ENCODE data around the gene EBF3.

Gene EBF3

GRCh38 chr10:129963641-129964501 is at the start of gene EBF3:
Gene EBF3 (minus strand): TSS chr10:129964274. CDS start chr10:129963768, 506 bp downstream.
- DNase-seq (ENCODE audit: low spot score) = no peak

- DNase-seq (ENCODE audit: low spot score) = no peak
Measured at GRCh38 chr10:130013335-130014262, 49.5 kb upstream of the EBF3 start.

- DNase-seq (ENCODE audit: low spot score) = no peak
Measured at GRCh38 chr10:130012129-130012528, 48.1 kb upstream of the EBF3 start.

- DNase-seq (ENCODE audit: low spot score) = no peak
Measured at GRCh38 chr10:130010653-130011052, 46.6 kb upstream of the EBF3 start.

GRCh38 chr10:130009228-130009627 is 45.2 kb upstream of the EBF3 start:
- no peak for DNase-seq (ENCODE audit: low spot score)

GRCh38 chr10:130003787-130004613 is 39.9 kb upstream of the EBF3 start:
- DNase-seq (ENCODE audit: low spot score) = no peak

GRCh38 chr10:130003166-130003565 is 39.1 kb upstream of the EBF3 start:
- DNase-seq (ENCODE audit: low spot score) = no peak

GRCh38 chr10:130002606-130003005 is 38.5 kb upstream of the EBF3 start:
- DNase-seq (ENCODE audit: low spot score) = no peak

GRCh38 chr10:130000918-130001317 is 36.8 kb upstream of the EBF3 start:
- no peak for DNase-seq (ENCODE audit: low spot score)

GRCh38 chr10:129999140-129999539 is 35.1 kb upstream of the EBF3 start:
- no peak for DNase-seq (ENCODE audit: low spot score)

GRCh38 chr10:129993621-129994020 is 29.5 kb upstream of the EBF3 start:
- no peak for DNase-seq (ENCODE audit: low spot score)

GRCh38 chr10:129992356-129992755 is 28.3 kb upstream of the EBF3 start:
- DNase-seq (ENCODE audit: low spot score) = no peak

- no peak for DNase-seq (ENCODE audit: low spot score)
Measured at GRCh38 chr10:129982825-129983224, 18.8 kb upstream of the EBF3 start.

- no peak for DNase-seq (ENCODE audit: low spot score)
Measured at GRCh38 chr10:129978980-129979379, 14.9 kb upstream of the EBF3 start.

GRCh38 chr10:129978322-129978721 is 14.2 kb upstream of the EBF3 start:
- no peak for DNase-seq (ENCODE audit: low spot score)

- no peak for DNase-seq (ENCODE audit: low spot score)
Measured at GRCh38 chr10:129977794-129978193, 13.7 kb upstream of the EBF3 start.

GRCh38 chr10:129973674-129974059 is 9.6 kb upstream of the EBF3 start:
- no peak for DNase-seq (ENCODE audit: low spot score)

GRCh38 chr10:129972966-129973673 is 9.0 kb upstream of the EBF3 start:
- no peak for DNase-seq (ENCODE audit: low spot score)

GRCh38 chr10:129972145-129972965 is 8.3 kb upstream of the EBF3 start:
- DNase-seq (ENCODE audit: low spot score) = no peak

GRCh38 chr10:129971381-129972144 is 7.5 kb upstream of the EBF3 start:
- no peak for DNase-seq (ENCODE audit: low spot score)

Data from pons (tissue), 1 donor.